ENCODE measurements around the gene FREY1.

DNA sequence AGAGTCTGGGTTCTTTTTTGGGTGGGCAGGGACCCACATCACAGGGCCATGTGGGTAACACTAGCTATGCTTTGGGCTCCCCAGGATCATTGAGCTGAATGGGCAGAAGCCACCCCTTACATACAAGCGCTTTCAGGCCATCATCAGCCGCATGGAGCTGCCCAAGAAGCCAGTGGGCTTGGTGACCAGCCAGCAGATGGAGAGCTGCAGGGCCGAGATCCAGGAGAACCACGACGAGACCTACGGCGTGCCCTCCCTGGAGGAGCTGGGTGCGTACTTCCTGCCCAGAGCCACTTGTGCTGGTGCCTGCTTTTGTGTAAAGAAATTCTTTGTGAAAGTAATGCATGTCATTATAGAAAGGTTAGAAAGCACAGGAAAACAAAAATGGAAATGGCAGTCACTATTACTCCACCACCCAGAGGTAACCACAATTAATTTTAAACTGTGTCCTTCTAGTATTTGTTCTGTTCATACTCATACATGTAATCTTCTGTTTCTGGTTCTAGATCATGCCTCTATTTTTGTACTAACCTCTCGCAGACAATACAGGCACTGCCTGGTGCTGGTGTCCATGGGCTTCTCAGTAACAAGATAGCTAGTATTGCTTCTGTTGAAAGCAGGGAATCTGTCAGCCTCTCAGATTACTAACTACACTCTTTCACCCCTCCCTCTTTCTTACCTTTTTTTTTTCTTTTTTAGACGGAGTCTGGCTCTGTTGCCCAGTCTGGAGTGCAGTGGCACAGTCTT lies 46.1 kb downstream of the FREY1 start:
- TF ChIP-seq YY1 (IDR thresholded peaks at IDR 0.05; ENCODE audit: low read depth) = no peak
- no peak for TF ChIP-seq REST (IDR thresholded peaks at IDR 0.05; ENCODE audit: low read depth)
- TF ChIP-seq MAX (IDR thresholded peaks at IDR 0.05) = no peak
- TF ChIP-seq ZBTB7A (IDR thresholded peaks at IDR 0.05; ENCODE audit: low read depth) = no peak
